Measurements from ENCODE around the gene DPYSL4.

DPYSL4 gene

DNA sequence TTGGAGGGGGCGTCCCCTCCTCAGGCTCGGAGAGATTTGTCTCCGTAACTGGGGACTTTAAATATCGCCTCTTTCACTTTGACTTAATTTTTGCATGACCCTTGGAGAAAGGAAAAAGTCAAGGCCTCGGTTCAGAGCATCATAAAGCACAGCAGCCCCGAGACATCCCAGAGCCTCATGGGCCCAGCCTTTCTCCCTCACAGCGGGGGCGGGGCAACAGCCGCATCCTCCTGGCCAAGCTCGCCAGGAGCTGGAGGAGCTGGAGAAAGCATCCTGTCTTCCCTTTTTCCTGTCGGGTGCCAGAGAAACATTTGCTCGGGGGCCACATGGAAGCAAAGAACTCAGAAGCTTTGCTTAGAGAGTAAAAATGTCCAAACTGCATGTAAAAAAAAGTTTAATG is 43.6 kb upstream of the DPYSL4 start:
- H3K4me3 ChIP-seq (ENCODE audit: low read length), result no peak overlapping the region
- no peaks in the 10 kb centered on the region; the same call in 1 of the 2 replicates for H3K4me1 ChIP-seq (ENCODE audit: insufficient read depth, low read length)
- WGBS, result 57% methylated on average over 12 of the region's 12 CpGs

DNA sequence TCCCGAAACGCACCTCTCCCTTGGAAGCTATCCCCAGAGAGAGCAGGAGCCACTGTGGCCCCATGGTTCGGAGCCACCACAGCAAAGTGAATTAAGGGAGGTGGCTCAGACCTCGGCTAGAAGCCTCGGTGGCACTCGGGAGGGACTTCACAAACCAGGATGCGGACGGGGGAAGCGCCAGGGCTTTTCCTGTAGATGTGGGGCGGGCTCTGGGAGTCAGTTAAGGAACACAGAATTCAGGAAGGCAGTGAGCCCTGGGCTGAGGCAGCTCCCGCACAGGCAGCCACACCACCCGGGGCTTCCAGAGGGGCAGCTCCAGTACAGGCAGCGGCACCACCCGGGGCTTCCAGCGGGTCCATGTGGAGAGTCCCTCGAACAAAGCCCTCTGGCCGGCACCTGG is 42.7 kb upstream of the DPYSL4 start:
- no peak overlapping the region for H3K9ac ChIP-seq (ENCODE audit: low read depth, low read length)
- WGBS, result 82% methylated on average over 17 of the region's 17 CpGs

More for the DNA sequence above, 43.6 kb upstream of the DPYSL4 start:
- no peaks in the 10 kb centered on the region for H3K36me3 ChIP-seq (ENCODE audit: insufficient read depth, low read length)
- H3K9ac ChIP-seq (ENCODE audit: low read depth, low read length), result no peak overlapping the region
- no peaks in the 10 kb centered on the region for H3K27me3 ChIP-seq (ENCODE audit: insufficient read depth, low read length)
- H3K9me3 ChIP-seq (ENCODE audit: insufficient read depth, low read depth, low read length), result no peaks in the 10 kb centered on the region
- H3K27ac ChIP-seq (ENCODE audit: low read depth, low read length), result no peak overlapping the region

GRCh38 chr10:132145002-132145401 is 41.7 kb upstream of the DPYSL4 start:
- no peak overlapping the region for H3K9ac ChIP-seq (ENCODE audit: low read depth, low read length)
- no peak overlapping the region for H3K27ac ChIP-seq (ENCODE audit: low read depth, low read length)
- H3K27me3 ChIP-seq (ENCODE audit: insufficient read depth, low read length), result no peaks in the 10 kb centered on the region
- H3K4me3 ChIP-seq (ENCODE audit: low read length), result no peak overlapping the region
- no peaks in the 10 kb centered on the region for H3K36me3 ChIP-seq (ENCODE audit: insufficient read depth, low read length)
- no peaks in the 10 kb centered on the region for H3K9me3 ChIP-seq (ENCODE audit: insufficient read depth, low read depth, low read length)
- no peaks in the 10 kb centered on the region; the same call in 1 of the 2 replicates for H3K4me1 ChIP-seq (ENCODE audit: insufficient read depth, low read length)
- WGBS, result 94% methylated on average over 14 of the region's 14 CpGs

More for the DNA sequence above, 42.7 kb upstream of the DPYSL4 start:
- H3K27me3 ChIP-seq (ENCODE audit: insufficient read depth, low read length), result no peaks in the 10 kb centered on the region
- H3K4me1 ChIP-seq (ENCODE audit: insufficient read depth, low read length), result no peaks in the 10 kb centered on the region; the same call in 1 of the 2 replicates
- no peak overlapping the region for H3K4me3 ChIP-seq (ENCODE audit: low read length)
- H3K27ac ChIP-seq (ENCODE audit: low read depth, low read length), result no peak overlapping the region
- H3K9me3 ChIP-seq (ENCODE audit: insufficient read depth, low read depth, low read length), result no peaks in the 10 kb centered on the region
- no peaks in the 10 kb centered on the region for H3K36me3 ChIP-seq (ENCODE audit: insufficient read depth, low read length)

DNA sequence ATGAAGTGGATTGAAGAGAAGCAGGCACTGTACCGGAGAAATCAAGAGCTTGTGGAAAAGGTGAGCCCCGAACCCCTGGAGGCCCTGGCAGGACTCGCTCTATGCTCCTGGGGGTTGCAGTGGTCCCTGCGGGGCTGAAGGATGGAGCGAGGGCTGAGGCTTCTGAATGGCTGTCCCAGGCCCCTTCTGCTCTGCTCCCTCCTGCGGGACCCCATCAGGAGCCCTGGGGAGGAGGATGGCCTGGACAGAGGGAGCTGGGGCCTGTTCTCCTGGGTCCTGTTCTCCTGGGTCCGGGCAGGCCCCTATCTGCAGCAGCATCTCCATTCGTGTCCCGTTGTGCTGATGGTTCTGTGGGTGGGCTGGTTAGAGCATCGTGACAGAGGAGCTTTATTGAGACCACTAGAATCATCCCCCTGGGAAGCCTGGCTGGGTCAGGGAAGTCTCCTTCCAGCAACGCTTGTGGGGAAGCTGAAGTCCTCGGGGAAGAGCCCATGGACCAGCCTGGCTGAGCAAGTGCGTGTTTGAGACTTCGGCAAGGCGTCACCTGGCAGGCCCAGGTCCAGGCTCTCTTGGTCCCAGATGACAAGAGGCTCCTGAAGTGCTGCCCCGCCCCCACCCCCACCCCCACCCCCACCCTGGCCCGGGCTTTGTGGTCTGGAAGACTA is 41.1 kb upstream of the DPYSL4 start:
- H3K9ac ChIP-seq (ENCODE audit: low read depth, low read length), result no peak overlapping the region
- no peaks in the 10 kb centered on the region for H3K27me3 ChIP-seq (ENCODE audit: insufficient read depth, low read length)
- H3K27ac ChIP-seq (ENCODE audit: low read depth, low read length), result no peak overlapping the region
- WGBS, result 91% methylated on average over 15 of the region's 17 CpGs
- no peak overlapping the region for H3K4me3 ChIP-seq (ENCODE audit: low read length)
- no peaks in the 10 kb centered on the region for H3K9me3 ChIP-seq (ENCODE audit: insufficient read depth, low read depth, low read length)
- H3K4me1 ChIP-seq (ENCODE audit: insufficient read depth, low read length), result no peaks in the 10 kb centered on the region; the same call in 1 of the 2 replicates
- no peaks in the 10 kb centered on the region for H3K36me3 ChIP-seq (ENCODE audit: insufficient read depth, low read length)

GRCh38 chr10:132146271-132146671 is 40.5 kb upstream of the DPYSL4 start:
- Histone ChIP-seq H3K27ac (ENCODE audit: low read depth, low read length) (no peak overlapping the region), H3K4me3 (ENCODE audit: low read length) (no peak overlapping the region), H3K9ac (ENCODE audit: low read depth, low read length) (no peak overlapping the region), H3K9me3 (ENCODE audit: insufficient read depth, low read depth, low read length) (no peaks in the 10 kb centered on the region), H3K36me3 (ENCODE audit: insufficient read depth, low read length) (no peaks in the 10 kb centered on the region), H3K4me1 (ENCODE audit: insufficient read depth, low read length) (no peaks in the 10 kb centered on the region; the same call in 1 of the 2 replicates), H3K27me3 (ENCODE audit: insufficient read depth, low read length) (no peaks in the 10 kb centered on the region)
- WGBS, result 76% methylated on average over 8 of the region's 8 CpGs

GRCh38 chr10:132146941-132147915 is 39.5 kb upstream of the DPYSL4 start:
- H3K36me3 ChIP-seq (ENCODE audit: insufficient read depth, low read length), result no peaks in the 10 kb centered on the region
- no peak overlapping the region for H3K27ac ChIP-seq (ENCODE audit: low read depth, low read length)
- no peak overlapping the region for H3K4me3 ChIP-seq (ENCODE audit: low read length)
- WGBS, result 90% methylated on average over 31 of the region's 31 CpGs
- H3K9me3 ChIP-seq (ENCODE audit: insufficient read depth, low read depth, low read length), result no peaks in the 10 kb centered on the region
- H3K27me3 ChIP-seq (ENCODE audit: insufficient read depth, low read length), result no peaks in the 10 kb centered on the region
- H3K9ac ChIP-seq (ENCODE audit: low read depth, low read length), result no peak overlapping the region
- H3K4me1 ChIP-seq (ENCODE audit: insufficient read depth, low read length), result no peaks in the 10 kb centered on the region; the same call in 1 of the 2 replicates

- Histone ChIP-seq H3K9ac (ENCODE audit: low read depth, low read length) (no peak overlapping the region), H3K9me3 (ENCODE audit: insufficient read depth, low read depth, low read length) (no peaks in the 10 kb centered on the region), H3K36me3 (ENCODE audit: insufficient read depth, low read length) (no peaks in the 10 kb centered on the region), H3K27me3 (ENCODE audit: insufficient read depth, low read length) (no peaks in the 10 kb centered on the region), H3K27ac (ENCODE audit: low read depth, low read length) (no peak overlapping the region), H3K4me1 (ENCODE audit: insufficient read depth, low read length) (no peaks in the 10 kb centered on the region; the same call in 1 of the 2 replicates), H3K4me3 (ENCODE audit: low read length) (no peak overlapping the region)
- 86% methylated on average over 43 of the region's 43 CpGs for WGBS
Measured at GRCh38 chr10:132148261-132149251, 38.2 kb upstream of the DPYSL4 start.

DNA sequence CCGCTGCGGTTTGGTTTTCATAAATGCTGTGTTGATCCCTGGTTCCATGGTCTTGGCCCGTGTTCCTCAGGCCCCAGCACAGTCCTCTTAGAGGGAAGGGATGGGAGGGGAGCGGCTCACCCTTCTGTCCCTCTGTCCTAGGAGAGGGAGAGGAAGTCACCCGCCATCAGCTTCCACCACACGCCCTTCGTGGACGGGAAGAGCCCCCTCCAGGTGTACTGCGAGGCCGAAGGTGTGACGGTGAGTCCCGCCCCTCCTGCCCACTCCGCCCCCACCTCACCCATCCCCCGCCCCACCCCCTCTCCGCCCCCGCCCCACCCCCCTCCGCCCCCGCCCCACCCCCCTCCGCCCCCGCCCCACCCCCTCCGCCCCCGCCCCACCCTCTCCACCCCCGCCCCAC is 37.5 kb upstream of the DPYSL4 start:
- H3K27ac ChIP-seq (ENCODE audit: low read depth, low read length), result no peak overlapping the region
- WGBS, result 96% methylated on average over 4 of the region's 23 CpGs

DNA sequence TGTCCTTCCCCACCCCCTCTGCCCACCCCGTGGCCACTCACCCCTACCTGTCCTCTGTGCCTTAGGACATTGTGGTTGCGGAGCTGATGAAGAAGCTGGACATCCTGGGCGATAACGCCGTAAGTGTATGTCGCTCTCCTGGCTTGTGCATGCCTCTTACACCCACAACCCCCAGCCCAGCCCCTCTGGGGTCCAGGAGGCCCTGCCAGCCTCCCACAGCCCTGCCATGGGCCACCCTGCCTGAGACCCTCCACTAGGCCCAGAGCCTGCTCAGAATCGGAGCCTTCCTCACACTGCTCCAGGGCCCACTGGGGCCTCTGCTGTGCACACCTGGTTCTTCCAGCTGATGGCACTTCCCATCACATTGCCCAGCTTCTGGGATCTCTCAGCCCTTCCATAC is 36.8 kb upstream of the DPYSL4 start:
- H3K27me3 ChIP-seq (ENCODE audit: insufficient read depth, low read length), result no peaks in the 10 kb centered on the region
- no peak overlapping the region for H3K27ac ChIP-seq (ENCODE audit: low read depth, low read length)
- no peaks in the 10 kb centered on the region for H3K4me1 ChIP-seq (ENCODE audit: insufficient read depth, low read length)
- H3K9ac ChIP-seq (ENCODE audit: low read depth, low read length), result no peak overlapping the region
- H3K36me3 ChIP-seq (ENCODE audit: insufficient read depth, low read length), result no peaks in the 10 kb centered on the region
- no peak overlapping the region for H3K4me3 ChIP-seq (ENCODE audit: low read length)
- no peaks in the 10 kb centered on the region for H3K9me3 ChIP-seq (ENCODE audit: insufficient read depth, low read depth, low read length)
- WGBS, result 96% methylated on average over 7 of the region's 7 CpGs

More for the DNA sequence above, 37.5 kb upstream of the DPYSL4 start:
- H3K4me3 ChIP-seq (ENCODE audit: low read length), result no peak overlapping the region
- no peaks in the 10 kb centered on the region for H3K27me3 ChIP-seq (ENCODE audit: insufficient read depth, low read length)
- H3K9me3 ChIP-seq (ENCODE audit: insufficient read depth, low read depth, low read length), result no peaks in the 10 kb centered on the region
- H3K4me1 ChIP-seq (ENCODE audit: insufficient read depth, low read length), result no peaks in the 10 kb centered on the region
- no peaks in the 10 kb centered on the region for H3K36me3 ChIP-seq (ENCODE audit: insufficient read depth, low read length)
- no peak overlapping the region for H3K9ac ChIP-seq (ENCODE audit: low read depth, low read length)

DNA sequence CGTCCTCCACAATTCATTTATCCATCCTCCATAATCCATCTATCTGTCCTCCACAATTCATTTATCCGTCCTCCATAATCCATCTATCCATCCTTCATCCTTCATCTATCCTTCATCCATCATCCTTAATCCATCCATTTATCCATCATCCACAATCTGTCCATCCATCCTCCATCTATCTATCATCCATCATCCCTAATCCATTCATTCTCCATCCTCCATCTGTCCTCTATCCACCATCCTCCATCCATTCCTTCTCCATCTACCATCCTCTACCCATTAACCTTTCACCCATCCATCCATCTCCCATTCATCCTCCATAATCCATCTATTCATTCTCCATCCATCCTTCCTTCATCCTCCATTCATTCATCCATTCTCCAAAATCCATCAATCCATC is 36.0 kb upstream of the DPYSL4 start:
- Histone ChIP-seq H3K36me3 (ENCODE audit: insufficient read depth, low read length) (no peaks in the 10 kb centered on the region), H3K27ac (ENCODE audit: low read depth, low read length) (no peak overlapping the region), H3K9ac (ENCODE audit: low read depth, low read length) (no peak overlapping the region), H3K27me3 (ENCODE audit: insufficient read depth, low read length) (no peaks in the 10 kb centered on the region), H3K4me1 (ENCODE audit: insufficient read depth, low read length) (no peaks in the 10 kb centered on the region), H3K9me3 (ENCODE audit: insufficient read depth, low read depth, low read length) (no peaks in the 10 kb centered on the region), H3K4me3 (ENCODE audit: low read length) (no peak overlapping the region)
- 91% methylated on average over 2 of the region's 2 CpGs for WGBS

All from HUES64 (cell line).